Hematopoietic multipotent progenitor cell treated with erythropoietin and hydrocortisone succinate and interleukin-3 and kit ligand, for 8 days (in vitro differentiated cells): ENCODE measurements around the gene DIDO1.
A peak's percentile ranks its signal among the peaks of the same experiment; 100 is the strongest.

Source experiments
- DNase-seq: peaks from one replicate; pipeline ENCODE4 v3.0.0-alpha.2; 2015

The DIDO1 gene

GRCh38 chr20:62907384-62908317 lies 18.7 kb downstream of the DIDO1 start:
- DNase-seq, result peak; percentile 23

- DNase-seq, result no peak
These were observed 19.5 kb downstream of the DIDO1 start for GRCh38 chr20:62906647-62907375.

GRCh38 chr20:62906209-62906608 lies 20.1 kb downstream of the DIDO1 start:
- no peak for DNase-seq

GRCh38 chr20:62905536-62906117 lies 20.7 kb downstream of the DIDO1 start:
- no peak for DNase-seq

GRCh38 chr20:62902926-62903615 lies 23.2 kb downstream of the DIDO1 start:
- no peak for DNase-seq

GRCh38 chr20:62901891-62902290 lies 24.4 kb downstream of the DIDO1 start:
- no peak for DNase-seq

GRCh38 chr20:62900692-62901584 lies 25.4 kb downstream of the DIDO1 start:
- no peak for DNase-seq

GRCh38 chr20:62900052-62900691 lies 26.1 kb downstream of the DIDO1 start:
- DNase-seq, result peak; percentile 69

- DNase-seq, result no peak
These were observed 26.7 kb downstream of the DIDO1 start for GRCh38 chr20:62899633-62900051.

GRCh38 chr20:62898970-62899632 lies 27.2 kb downstream of the DIDO1 start:
- DNase-seq, result no peak

GRCh38 chr20:62898093-62898964 lies 28.0 kb downstream of the DIDO1 start:
- no peak for DNase-seq

- no peak for DNase-seq
These were observed 28.6 kb downstream of the DIDO1 start for GRCh38 chr20:62897666-62898065.

GRCh38 chr20:62896526-62896925 lies 29.8 kb downstream of the DIDO1 start:
- DNase-seq, result no peak

- no peak for DNase-seq
These were observed 30.8 kb downstream of the DIDO1 start for GRCh38 chr20:62895539-62895938.

- DNase-seq, result no peak
These were observed 32.0 kb downstream of the DIDO1 start for GRCh38 chr20:62894261-62894660.

- no peak for DNase-seq
These were observed 32.6 kb downstream of the DIDO1 start for GRCh38 chr20:62893700-62894099.

- no peak for DNase-seq
These were observed 33.7 kb downstream of the DIDO1 start for GRCh38 chr20:62892348-62893304.

- DNase-seq, result no peak
These were observed 35.2 kb downstream of the DIDO1 start for GRCh38 chr20:62891111-62891510.

GRCh38 chr20:62890444-62890843 lies 35.9 kb downstream of the DIDO1 start:
- DNase-seq, result no peak
